PC-9 (cell line): ENCODE data around the gene THAP11. TPM values are rescaled to one million over a fixed set of nuclear protein-coding genes. Genes with fewer than 3 reads are reported as not detected.

ENCODE experiments used
- BruUV-seq: library from RNA; stranded (reverse); fragments of 400-500 nt; replicated peaks from 2 replicates; lab custom pipeline; 2021; lab: Mats Ljungman, UMichigan
- CTCF ChIA-PET: fragments of 300-600 bp; sonication (Branson Sonifier 250); formaldehyde crosslinking; loops from one replicate; lab custom pipeline; 2022; ENCODE audit warnings: antibody characterized with exemption; lab: Charles Lee
- POLR2A ChIA-PET: fragments of 300-600 bp; sonication (Branson Sonifier 250); formaldehyde crosslinking; loops from one replicate; lab custom pipeline; 2022; ENCODE audit warnings: antibody characterized with exemption; ENCODE audit not compliant: unreplicated experiment; lab: Charles Lee
- DNase-seq, 2 experiments: peaks; one replicate each; pipeline versions ENCODE4 v3.0.0 to v3.0.0-alpha.2; 2015 to 2022; ENCODE audit warnings: mixed read lengths in 1 of 2
- H2AFZ ChIP-seq: fragments of 200-600 bp; sonication (generic); 2 replicates; pipeline ENCODE4 v1.8.1; 2017; ENCODE audit warnings: antibody characterized with exemption
- H3F3A ChIP-seq: fragments of 200-600 bp; sonication (generic); 2 replicates; pipeline ENCODE4 v1.8.1; 2017; ENCODE audit warnings: antibody characterized with exemption, mild to moderate bottlenecking, low read depth; ENCODE audit not compliant: insufficient read depth
- H3K27ac ChIP-seq: fragments of 200-600 bp; sonication (generic); 2 replicates; pipeline ENCODE4 v1.6.1; 2016; ENCODE audit warnings: mixed run types
- H3K27me3 ChIP-seq: fragments of 200-600 bp; sonication (generic); 2 replicates; pipeline ENCODE4 v1.6.1; 2016; ENCODE audit warnings: low read depth, mixed run types; ENCODE audit not compliant: insufficient read depth
- H3K36me3 ChIP-seq: fragments of 200-600 bp; sonication (generic); 2 replicates; pipeline ENCODE4 v1.6.1; 2016; ENCODE audit warnings: low read depth, mixed run types
- H3K4me1 ChIP-seq: fragments of 200-600 bp; sonication (generic); replicated peaks from 2 replicates; pipeline ENCODE4 v1.6.1; 2016; ENCODE audit warnings: mixed run types; ENCODE audit not compliant: insufficient read depth
- H3K4me2 ChIP-seq: fragments of 200-600 bp; sonication (generic); 2 replicates; pipeline ENCODE4 v1.6.1; 2017; ENCODE audit warnings: mixed run types
- H3K4me3 ChIP-seq: fragments of 200-600 bp; sonication (generic); 2 replicates; pipeline ENCODE4 v1.6.1; 2016; ENCODE audit warnings: mixed run types
- H3K79me2 ChIP-seq: fragments of 200-600 bp; sonication (generic); 2 replicates; pipeline ENCODE4 v1.6.1; 2017; ENCODE audit warnings: low read depth, mixed run types
- H3K9me2 ChIP-seq: fragments of 200-600 bp; sonication (generic); 2 replicates; pipeline ENCODE4 v1.8.1; 2017; ENCODE audit warnings: mild to moderate bottlenecking; ENCODE audit not compliant: insufficient read depth
- H3K9me3 ChIP-seq: fragments of 200-600 bp; sonication (generic); 2 replicates; pipeline ENCODE4 v1.8.1; 2016; ENCODE audit warnings: low read depth; ENCODE audit not compliant: insufficient read depth
- H4K20me1 ChIP-seq: fragments of 200-600 bp; sonication (generic); 2 replicates; pipeline ENCODE4 v1.8.1; 2017; ENCODE audit not compliant: insufficient read depth
- CTCF ChIP-seq: fragments of 200-600 bp; sonication (generic); conservative IDR thresholded peaks from 2 replicates; pipeline ENCODE4 v1.6.1; 2017; ENCODE audit warnings: mixed run types, antibody characterized with exemption, mild to moderate bottlenecking, moderate library complexity
- EZH2 ChIP-seq: fragments of 200-600 bp; sonication (generic); IDR thresholded peaks from 2 replicates; pipeline ENCODE4 v1.8.0; 2017; ENCODE audit warnings: antibody characterized with exemption, low read depth
- intact Hi-C: fragments of 100-400 bp; cut with micrococcal nuclease; formaldehyde crosslinking; loops from one replicate; pipeline ENCODE4 v1.10.0; 2022; ENCODE audit not compliant: unreplicated experiment
- total RNA-seq: library from RNA; stranded (reverse); gene quantifications from 2 replicates; pipeline ENCODE4 v1.2.3, GENCODE V29; 2021

THAP11 gene
- total RNA-seq, 1 experiment from 2014 or later: 18.9 TPM

- no peak overlapping the region for H3K27ac ChIP-seq
- H3K9me3 ChIP-seq: no peaks in the 10 kb centered on the region
- H3K9me2 ChIP-seq: no peaks in the 10 kb centered on the region
- H3K79me2 ChIP-seq: no peaks in the 10 kb centered on the region
- H2AFZ ChIP-seq: no peak overlapping the region
- ChIA-PET POLR2A (interaction anchor here (0.6 kb wide), 1 partner anchor 601 kb away, joined by 4 read pairs; no protein-coding TSS in a partner anchor), CTCF (interaction anchor here (2.1 kb wide), 1 partner anchor 50 kb away, joined by 5 read pairs; no protein-coding TSS in a partner anchor)
- no peaks in the 10 kb centered on the region; the same call in 1 of the 2 replicates for H3F3A ChIP-seq
- no peaks in the 10 kb centered on the region for H3K4me1 ChIP-seq
- intact Hi-C loops: loop anchor here (2.0 kb wide), 1 partner anchor 158 kb away; no protein-coding TSS in a partner anchor
- no peak overlapping the region for H3K4me2 ChIP-seq
- H3K4me3 ChIP-seq: no peak overlapping the region
- no peaks in the 10 kb centered on the region for H3K27me3 ChIP-seq
- no peaks in the 10 kb centered on the region for H4K20me1 ChIP-seq
- H3K36me3 ChIP-seq: peaks cover 7% of the 10 kb centered on the region
- no TSS peak for BruUV-seq
- no peak for TF ChIP-seq CTCF
- TF ChIP-seq EZH2: no peak
- no peak for DNase-seq
Observed at GRCh38 chr16:67882374-67883145, 40.4 kb downstream of the THAP11 start.

GRCh38 chr16:67883146-67883871 is 41.2 kb downstream of the THAP11 start:
- intact Hi-C loops: loop anchor here (2.0 kb wide), 1 partner anchor 157 kb away; no protein-coding TSS in a partner anchor
- DNase-seq: no peak
- Histone ChIP-seq H3K36me3 (peaks cover 4% of the 10 kb centered on the region; the same call in 1 of the 2 replicates), H3K27ac (no peak overlapping the region), H4K20me1 (no peaks in the 10 kb centered on the region), H3K79me2 (no peaks in the 10 kb centered on the region), H3K4me3 (no peak overlapping the region), H3K9me2 (no peaks in the 10 kb centered on the region), H2AFZ (no peak overlapping the region), H3F3A (no peaks in the 10 kb centered on the region; the same call in 1 of the 2 replicates), H3K27me3 (no peaks in the 10 kb centered on the region), H3K9me3 (no peaks in the 10 kb centered on the region), H3K4me1 (no peaks in the 10 kb centered on the region), H3K4me2 (no peak overlapping the region)
- CTCF ChIA-PET: interaction anchor here (0.6 to 2.1 kb wide), 4 partner anchors 10 to 180 kb away, joined by 4 to 13 read pairs (median 4); partner anchors contain the start of gene PSKH1
- POLR2A ChIA-PET: interaction anchor here (0.6 kb wide), 2 partner anchors 485 to 602 kb away, joined by 4 read pairs; no protein-coding TSS in a partner anchor
- BruUV-seq: no TSS peak
- TF ChIP-seq CTCF (no peak), EZH2 (no peak)

- peaks cover 4% of the 10 kb centered on the region; the same call in 1 of the 2 replicates for H3K36me3 ChIP-seq
- ChIA-PET POLR2A (no interaction called here), CTCF (interaction anchor here (0.6 to 2.1 kb wide), 4 partner anchors 9 to 180 kb away, joined by 4 to 13 read pairs (median 4); partner anchors contain the start of gene PSKH1)
- peak in 1 of 2 experiments; percentile 67 for DNase-seq
- no peaks in the 10 kb centered on the region for H3K79me2 ChIP-seq
- H3F3A ChIP-seq: no peaks in the 10 kb centered on the region; the same call in 1 of the 2 replicates
- no TSS peak for BruUV-seq
- H3K9me3 ChIP-seq: no peaks in the 10 kb centered on the region
- H3K4me2 ChIP-seq: no peak overlapping the region
- no peaks in the 10 kb centered on the region for H3K27me3 ChIP-seq
- H3K4me1 ChIP-seq: no peaks in the 10 kb centered on the region
- intact Hi-C loops: loop anchor here (2.0 kb wide), 1 partner anchor 157 kb away; no protein-coding TSS in a partner anchor
- H3K9me2 ChIP-seq: no peaks in the 10 kb centered on the region
- H2AFZ ChIP-seq: no peak overlapping the region
- H4K20me1 ChIP-seq: no peaks in the 10 kb centered on the region
- H3K4me3 ChIP-seq: no peak overlapping the region
- no peak overlapping the region for H3K27ac ChIP-seq
- TF ChIP-seq CTCF (peak; percentile 92), EZH2 (no peak)
Observed at GRCh38 chr16:67883872-67884261, 41.7 kb downstream of the THAP11 start.
